ENCODE results near the gene DNM1.

GRCh38 chr9:128201441-128202369, 1.5 kb upstream of the DNM1 start:
- TF ChIP-seq CTCF (conservative IDR thresholded peaks at IDR 0.05; ENCODE audit: low read depth in 2 of 2) = no peak
- TF ChIP-seq POLR2AphosphoS5 (IDR thresholded peaks at IDR 0.05; ENCODE audit: low read depth) = no peak
- TF ChIP-seq REST (IDR thresholded peaks at IDR 0.05; ENCODE audit: unreplicated experiment) = no peak
- no peak for TF ChIP-seq EZH2 (IDR thresholded peaks at IDR 0.05; ENCODE audit: low read depth, unreplicated experiment)
- no peak for TF ChIP-seq ZNF331 (CRISPR knock-in tag; IDR thresholded peaks at IDR 0.05; ENCODE audit: low read depth)
- no peak for TF ChIP-seq STAT1 (IDR thresholded peaks at IDR 0.05; ENCODE audit: unreplicated experiment)
- TF ChIP-seq NANOG (IDR thresholded peaks at IDR 0.05; ENCODE audit: borderline replicate concordance) = no peak
- no peak for TF ChIP-seq CREB1 (CRISPR knock-in tag; IDR thresholded peaks at IDR 0.05; ENCODE audit: low read depth)
- TF ChIP-seq EZH2phosphoT487 (IDR thresholded peaks at IDR 0.05; ENCODE audit: unreplicated experiment) = no peak

Measured in GM23338 (cell line).